Fibroblast of skin of right biceps (primary cell): ENCODE data around the gene SNX27.
"Not testable (repeated sequence)": the region's sequence is repeated elsewhere in the genome, so short reads cannot be mapped to it uniquely, and the experiment has no call there.

Source experiments
- DNase-seq: peaks from one replicate; pipeline ENCODE4 v3.0.0-alpha.2; 2013

Gene SNX27

DNA sequence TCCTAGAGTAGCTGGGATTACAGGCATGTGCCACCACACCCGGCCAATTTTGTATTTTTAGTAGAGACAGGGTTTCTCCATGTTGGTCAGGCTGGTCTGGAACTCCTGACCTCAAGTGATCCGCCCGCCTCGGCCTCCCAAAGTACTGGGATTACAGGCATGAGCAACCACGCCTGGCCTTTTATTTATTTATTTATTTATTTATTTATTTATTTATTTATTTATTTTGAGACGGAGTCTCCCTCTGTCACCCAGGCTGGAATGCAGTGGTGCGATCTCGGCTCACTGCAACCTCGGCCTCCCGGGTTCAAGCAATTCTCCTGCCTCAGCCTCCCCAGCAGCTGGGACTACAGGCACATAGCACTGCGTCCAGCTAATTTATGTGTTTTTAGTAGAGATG is 31.2 kb downstream of the SNX27 start:
- not testable (repeated sequence) for DNase-seq

- DNase-seq = peak; percentile 71
Measured at GRCh38 chr1:151644001-151644400, 32.2 kb downstream of the SNX27 start.

DNA sequence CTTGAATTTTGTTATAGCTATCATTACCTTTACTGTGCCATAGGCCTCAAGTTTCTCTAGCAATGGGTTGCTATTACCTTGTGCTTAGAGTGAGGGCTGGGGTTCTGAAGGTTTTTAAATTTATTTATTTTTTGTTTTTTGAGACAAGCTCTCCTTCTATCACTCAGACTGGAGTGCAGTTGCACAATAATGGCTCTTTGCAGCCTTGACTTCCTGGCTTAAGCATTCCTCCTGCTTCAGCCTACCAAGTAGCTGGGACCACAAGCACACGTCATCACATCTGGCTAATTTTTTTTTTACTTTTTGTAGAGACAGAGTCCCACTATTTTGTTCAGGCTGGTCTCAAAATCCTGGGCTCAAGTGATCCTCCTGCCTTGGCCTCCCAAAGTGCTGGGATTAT is 41.5 kb downstream of the SNX27 start:
- peak; percentile 55 for DNase-seq

GRCh38 chr1:151655371-151655770 is 43.5 kb downstream of the SNX27 start:
- no peak for DNase-seq

GRCh38 chr1:151661751-151662150 is 49.9 kb downstream of the SNX27 start:
- DNase-seq = no peak

- no peak for DNase-seq
Measured at GRCh38 chr1:151668090-151668489, 56.2 kb downstream of the SNX27 start.

DNA sequence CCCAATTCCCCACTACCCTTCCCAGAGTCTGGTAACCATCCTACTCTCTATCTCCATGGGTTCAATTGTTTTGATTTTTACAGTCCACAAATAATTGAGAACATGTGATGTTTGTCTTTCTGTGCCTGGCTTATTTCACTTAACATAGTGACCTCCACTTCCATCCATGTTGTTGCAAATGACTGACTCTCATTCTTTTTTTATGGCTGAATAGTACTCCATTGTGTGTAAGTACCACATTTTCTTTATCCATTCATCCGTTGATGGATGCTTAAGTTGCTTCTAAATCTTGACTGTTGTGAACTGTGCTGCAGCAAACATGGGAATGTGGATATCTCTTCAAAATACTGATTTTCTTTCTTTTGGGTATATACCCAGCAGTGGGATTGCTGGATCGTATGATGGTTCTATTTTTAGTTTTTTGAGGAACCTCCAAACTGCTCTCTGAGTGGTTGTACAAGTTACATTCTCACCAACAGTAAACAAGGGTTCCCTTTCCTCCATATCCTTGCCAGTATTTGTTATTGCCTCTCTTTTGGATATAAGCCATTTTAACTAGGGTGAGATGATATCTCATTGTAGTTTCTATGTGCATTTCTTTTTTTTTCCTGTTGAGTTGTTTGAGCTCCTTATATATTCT is 58.3 kb downstream of the SNX27 start:
- not testable (repeated sequence) for DNase-seq

DNA sequence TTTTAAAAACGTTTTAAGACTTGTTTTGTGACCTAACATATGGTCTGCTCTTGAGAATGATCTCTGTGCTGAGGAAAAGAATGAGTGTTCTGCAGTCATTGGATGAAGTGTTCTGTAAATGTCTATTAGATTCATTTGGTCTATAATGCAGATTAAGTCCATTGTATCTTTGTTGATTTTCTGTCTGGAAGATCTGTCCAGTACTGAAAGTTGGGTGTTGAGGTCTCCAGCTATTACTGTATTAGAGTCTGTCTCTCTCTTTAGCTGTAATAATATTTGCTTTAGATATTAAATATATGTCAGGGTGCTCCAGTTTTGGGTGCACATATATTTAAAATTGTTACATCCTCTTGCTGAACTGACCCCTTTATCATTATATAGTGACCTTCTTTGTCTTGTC is 61.6 kb downstream of the SNX27 start:
- DNase-seq = no peak

GRCh38 chr1:151680391-151680790 is 68.5 kb downstream of the SNX27 start:
- DNase-seq = peak; percentile 40

- peak; percentile 92 for DNase-seq
Measured at GRCh38 chr1:151680826-151681225, 69.0 kb downstream of the SNX27 start.

DNA sequence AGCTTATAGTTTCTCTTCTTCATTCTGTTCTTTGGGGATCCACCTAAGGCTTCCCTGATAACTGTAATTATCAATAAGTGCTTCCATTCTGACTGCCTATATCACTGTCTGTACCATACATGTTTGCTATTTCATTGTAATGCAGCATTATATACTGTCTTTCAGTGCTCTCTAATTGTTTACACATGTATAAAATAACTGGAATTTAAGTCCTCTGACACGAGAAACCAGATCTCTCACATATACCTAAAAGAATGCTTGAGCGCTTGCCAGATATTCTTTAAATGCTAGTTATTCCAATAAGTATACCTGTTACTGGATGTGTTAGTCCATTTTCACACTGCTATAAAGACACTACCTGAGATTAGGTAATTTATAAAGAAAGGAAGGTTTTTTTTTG is 70.1 kb downstream of the SNX27 start:
- DNase-seq = peak; percentile 64

DNA sequence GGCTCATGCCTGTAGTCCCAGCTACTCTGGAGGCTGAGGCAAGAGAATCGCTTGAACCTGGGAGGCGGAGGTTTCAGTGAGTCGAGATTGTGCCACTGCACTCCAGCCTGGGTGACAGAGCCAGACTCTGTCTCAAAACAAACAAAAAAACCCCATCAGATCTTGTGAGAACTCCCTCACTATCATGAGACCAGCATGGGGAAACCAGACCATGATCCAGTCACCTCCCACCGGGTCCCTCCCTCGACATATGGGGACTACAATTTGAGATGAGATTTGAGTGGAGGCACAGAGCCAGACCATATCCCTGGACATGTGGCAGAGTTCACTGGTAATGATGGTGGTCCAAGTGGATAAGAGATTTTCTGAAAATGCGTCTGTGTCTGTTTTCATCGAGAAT is 71.1 kb downstream of the SNX27 start:
- not testable (repeated sequence) for DNase-seq

DNA sequence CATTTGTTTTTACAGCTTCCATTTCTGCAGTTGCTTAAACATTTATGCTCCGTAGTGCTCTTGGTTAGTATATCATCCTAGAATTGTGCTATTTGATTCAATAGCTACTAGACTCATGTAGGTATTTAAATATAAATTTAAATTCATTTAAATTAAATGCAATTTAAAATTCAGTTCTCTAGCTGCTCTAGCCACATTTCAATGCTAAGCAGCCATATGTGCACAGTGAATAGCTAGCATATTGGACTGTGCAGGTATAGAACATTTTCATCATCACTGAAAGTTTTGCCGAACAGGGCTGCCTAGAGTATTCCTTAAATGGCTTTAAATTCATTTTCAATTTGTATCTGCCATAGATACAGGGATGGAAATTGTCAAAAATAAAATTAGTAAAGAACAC is 72.3 kb downstream of the SNX27 start:
- no peak for DNase-seq

DNA sequence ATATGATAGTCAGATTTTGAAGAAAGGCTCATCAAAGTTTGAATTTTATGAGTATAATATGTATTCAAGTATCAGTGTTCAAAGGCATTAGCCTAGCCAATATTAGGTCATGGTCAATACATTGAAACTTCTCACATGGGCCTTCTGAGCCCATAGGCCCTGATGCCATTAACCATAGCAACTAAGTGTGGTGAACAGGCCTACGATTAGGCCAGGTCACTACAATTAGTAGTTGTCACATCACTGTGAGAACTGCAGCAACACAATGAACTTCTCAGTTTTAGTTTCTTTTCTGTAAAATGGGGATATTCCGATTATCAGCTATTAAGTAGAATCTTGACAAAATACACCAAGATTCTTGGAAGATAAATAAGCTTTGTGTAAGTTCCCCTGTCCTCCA is 74.7 kb downstream of the SNX27 start:
- DNase-seq = no peak

DNA sequence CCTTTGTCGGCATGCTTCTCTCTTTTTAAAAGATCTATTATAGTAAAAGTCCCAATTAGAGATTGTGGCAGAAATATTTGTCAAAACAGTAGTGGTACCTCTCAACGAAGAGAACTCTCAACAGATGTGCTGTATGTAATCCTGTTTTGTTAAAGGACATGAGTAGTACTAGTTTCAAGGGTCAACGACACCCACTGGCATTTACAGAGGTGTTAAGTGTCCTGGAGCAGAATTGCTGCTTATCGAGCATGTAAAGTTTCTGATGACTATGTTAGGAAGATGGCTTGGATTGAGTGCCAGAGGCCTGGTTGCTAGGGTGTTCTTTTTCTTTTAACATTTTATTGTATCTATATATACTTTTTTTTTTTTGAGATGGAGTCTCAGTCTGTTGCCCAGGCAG is 77.6 kb downstream of the SNX27 start:
- DNase-seq = no peak

DNA sequence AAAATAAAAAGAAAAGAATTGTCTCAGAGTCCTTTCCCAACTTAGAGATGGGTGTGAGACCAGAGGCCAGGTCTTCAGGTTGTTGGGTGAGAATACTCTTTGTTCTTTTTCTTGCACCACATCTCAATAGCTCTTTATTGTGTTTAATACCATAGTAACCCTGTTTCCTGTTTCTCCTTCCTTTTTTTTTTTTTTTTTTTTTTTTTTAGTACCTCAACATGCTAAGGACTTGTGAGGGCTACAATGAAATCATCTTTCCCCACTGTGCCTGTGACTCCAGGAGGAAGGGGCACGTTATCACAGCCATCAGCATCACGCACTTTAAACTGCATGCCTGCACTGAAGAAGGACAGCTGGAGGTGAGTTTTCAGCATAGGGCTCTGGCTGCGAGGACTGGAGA is 80.4 kb downstream of the SNX27 start:
- DNase-seq = no peak

- DNase-seq = peak; percentile 38
Measured at GRCh38 chr1:151693057-151693651, 81.3 kb downstream of the SNX27 start.

DNA sequence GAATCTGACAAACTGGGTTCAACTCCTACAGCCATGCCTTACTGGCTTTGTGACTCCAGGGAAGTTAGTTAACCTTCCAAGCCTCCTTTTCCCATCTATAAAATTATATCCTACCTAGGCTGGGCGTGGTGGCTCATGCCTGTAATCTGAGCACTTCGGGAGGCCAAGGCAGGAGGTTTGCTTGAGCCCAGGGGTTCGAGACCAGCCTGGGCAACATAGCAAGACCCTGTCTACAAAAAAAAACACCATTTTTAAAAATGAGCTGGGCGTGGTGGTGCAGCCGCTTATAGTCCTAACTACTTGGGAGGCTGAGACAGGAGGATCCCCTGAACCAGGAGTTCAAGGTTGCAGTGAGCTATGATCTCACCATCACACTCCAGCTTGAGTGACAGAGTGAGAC is 89.7 kb downstream of the SNX27 start:
- no peak for DNase-seq

GRCh38 chr1:151702936-151703335 is 91.1 kb downstream of the SNX27 start:
- no peak for DNase-seq

- DNase-seq = no peak
Measured at GRCh38 chr1:151703813-151704212, 92.0 kb downstream of the SNX27 start.

DNA sequence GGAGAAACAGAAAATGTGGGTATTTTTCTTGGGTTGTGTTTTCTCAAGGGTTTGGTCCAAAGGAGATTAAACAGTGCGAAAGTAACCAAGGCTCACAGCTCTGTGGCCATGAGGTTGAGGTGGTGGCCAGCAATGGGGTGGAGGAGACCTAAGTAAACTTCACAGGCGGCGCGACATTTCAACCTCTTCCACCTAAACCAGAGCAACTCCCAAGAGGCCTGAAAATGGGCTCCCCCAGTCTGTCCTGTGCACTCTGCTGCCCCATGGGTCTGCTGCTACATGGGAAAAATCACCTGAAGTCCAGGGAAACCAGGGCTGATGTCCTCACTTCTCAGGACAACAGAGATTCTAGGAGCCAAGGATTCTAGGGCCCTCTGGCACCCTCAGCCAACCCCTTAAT is 92.4 kb downstream of the SNX27 start:
- DNase-seq = no peak

- no peak for DNase-seq
Measured at GRCh38 chr1:151705146-151705545, 93.3 kb downstream of the SNX27 start.

DNA sequence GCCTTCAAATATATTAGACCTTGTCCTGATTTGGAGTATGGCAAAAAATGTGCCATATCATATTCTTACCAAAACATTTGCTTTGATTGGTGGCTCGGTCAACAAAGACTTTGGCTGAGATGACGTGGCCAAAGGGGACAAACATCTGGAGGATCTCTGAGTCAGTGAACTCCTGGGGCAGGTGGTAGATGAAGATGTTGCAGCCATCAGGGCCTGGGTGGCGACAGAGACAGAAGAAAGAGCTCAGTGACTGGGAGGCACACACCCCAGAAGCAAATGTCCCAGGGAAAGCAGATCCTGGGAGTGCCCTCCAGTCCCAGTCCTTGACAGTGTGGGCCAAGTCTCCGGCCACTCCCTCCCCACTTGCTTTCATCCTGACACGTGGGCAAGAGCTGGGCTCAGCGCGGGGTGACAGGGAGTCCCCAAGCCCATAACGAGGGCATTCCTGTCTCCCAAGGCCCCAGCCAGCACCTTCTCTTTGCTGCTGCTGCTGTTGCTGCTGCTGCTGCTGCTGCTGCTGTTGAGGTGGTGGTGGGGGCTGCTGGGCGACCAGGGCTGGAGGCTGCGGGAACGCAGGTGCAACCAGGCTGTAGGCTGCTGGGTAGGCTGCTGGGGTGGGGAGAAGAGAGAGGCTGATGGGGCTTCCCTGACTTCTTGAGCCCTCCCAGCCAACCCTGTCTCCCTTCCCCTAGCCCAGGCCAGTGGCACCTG is 94.1 kb downstream of the SNX27 start:
- DNase-seq = no peak
